NT2/D1 (cell line): Measurements from ENCODE around the gene ZNF91.

Source experiments
- SUZ12 ChIP-seq: IDR thresholded peaks from 2 replicates; pipeline ENCODE4 v1.6.1; 2011; ENCODE audit not compliant: insufficient read length, insufficient read depth; ENCODE audit errors: extremely low read depth
- YY1 ChIP-seq: IDR thresholded peaks from 2 replicates; pipeline ENCODE4 v1.6.1; 2011; ENCODE audit not compliant: insufficient read length, insufficient read depth
- ZNF274 ChIP-seq: IDR thresholded peaks from 2 replicates; pipeline ENCODE4 v1.6.1; 2011; ENCODE audit warnings: mild to moderate bottlenecking, low read depth, low read length

DNA sequence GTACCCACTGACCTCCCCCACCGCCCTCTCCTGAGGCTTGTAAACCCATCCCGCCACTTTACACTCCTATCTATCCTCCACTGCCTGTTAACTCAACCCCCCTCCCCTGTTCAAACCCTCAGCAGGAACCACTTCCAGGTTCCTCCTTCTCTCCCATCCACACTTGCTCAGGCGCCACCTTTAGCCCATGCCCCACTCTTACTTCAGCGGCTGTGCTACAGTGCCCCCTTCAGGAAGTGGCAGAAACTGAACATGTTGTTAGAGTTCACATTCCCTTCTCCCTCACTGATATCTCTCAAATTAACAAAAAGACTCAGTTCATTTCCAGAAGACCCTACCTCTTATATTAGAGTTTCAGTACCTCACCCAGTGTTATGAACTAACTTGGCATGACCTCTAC lies 49.4 kb downstream of the ZNF91 start:
- TF ChIP-seq SUZ12 (no peak), YY1 (no peak), ZNF274 (no peak)
